Measurements from ENCODE around the gene MVB12B.

Gene MVB12B

DNA sequence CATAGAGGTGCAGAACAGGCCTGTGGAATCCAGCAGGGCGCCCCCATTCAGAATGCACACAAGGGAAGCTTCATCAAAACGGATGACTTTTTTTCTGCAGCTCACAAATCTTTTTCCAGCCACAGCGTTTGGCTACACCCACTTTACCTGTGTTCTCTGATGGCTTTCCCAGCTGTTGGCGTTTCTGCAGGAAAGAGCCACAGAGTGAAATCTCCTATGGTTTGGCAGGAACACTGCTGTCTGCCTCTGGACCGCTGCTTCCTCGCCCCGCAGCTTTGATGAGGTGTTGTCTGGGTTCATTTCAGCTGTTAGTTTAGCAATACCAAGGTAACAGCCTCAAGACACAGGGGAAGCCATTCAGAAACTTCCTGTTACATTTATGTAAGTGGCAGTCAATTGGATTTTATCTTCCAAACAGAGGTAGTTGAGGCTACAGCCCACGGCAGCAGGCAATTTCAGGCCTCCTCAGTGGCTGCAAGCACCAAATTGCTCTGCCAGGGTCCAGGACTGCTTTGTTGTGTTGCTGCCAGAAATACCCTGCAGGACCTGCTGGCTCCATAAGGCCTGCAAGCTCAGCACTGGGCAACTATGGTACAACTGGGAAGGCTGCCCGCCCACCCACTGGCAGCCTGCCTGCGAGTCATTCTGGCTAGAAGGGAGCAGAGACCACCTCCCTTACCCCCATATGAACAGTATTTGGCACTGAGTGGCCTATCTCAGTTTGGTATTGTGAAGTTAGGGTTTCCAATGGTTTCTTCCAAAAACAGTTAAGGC lies 96.7 kb downstream of the MVB12B start:
- DNase-seq (ENCODE audit: low spot score), result no peak
- TF ChIP-seq, protein P1, sequence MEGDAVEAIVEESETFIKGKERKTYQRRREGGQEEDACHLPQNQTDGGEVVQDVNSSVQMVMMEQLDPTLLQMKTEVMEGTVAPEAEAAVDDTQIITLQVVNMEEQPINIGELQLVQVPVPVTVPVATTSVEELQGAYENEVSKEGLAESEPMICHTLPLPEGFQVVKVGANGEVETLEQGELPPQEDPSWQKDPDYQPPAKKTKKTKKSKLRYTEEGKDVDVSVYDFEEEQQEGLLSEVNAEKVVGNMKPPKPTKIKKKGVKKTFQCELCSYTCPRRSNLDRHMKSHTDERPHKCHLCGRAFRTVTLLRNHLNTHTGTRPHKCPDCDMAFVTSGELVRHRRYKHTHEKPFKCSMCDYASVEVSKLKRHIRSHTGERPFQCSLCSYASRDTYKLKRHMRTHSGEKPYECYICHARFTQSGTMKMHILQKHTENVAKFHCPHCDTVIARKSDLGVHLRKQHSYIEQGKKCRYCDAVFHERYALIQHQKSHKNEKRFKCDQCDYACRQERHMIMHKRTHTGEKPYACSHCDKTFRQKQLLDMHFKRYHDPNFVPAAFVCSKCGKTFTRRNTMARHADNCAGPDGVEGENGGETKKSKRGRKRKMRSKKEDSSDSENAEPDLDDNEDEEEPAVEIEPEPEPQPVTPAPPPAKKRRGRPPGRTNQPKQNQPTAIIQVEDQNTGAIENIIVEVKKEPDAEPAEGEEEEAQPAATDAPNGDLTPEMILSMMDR (conservative IDR thresholded peaks at IDR 0.05; ENCODE audit: low read depth), result no peak
- CTCF ChIA-PET, result interaction anchor here (0.7 kb wide), 2 partner anchors 28 to 130 kb away, joined by 3 read pairs; no protein-coding TSS in a partner anchor
- H3K27ac ChIP-seq, result no peak overlapping the region
- POLR2A ChIA-PET (ENCODE audit: low non-redundant PET), result no interaction called here

- DNase-seq (ENCODE audit: low spot score), result no peak
- ChIA-PET CTCF (no interaction called here), POLR2A (ENCODE audit: low non-redundant PET) (no interaction called here)
- TF ChIP-seq, protein P1 (conservative IDR thresholded peaks at IDR 0.05; ENCODE audit: low read depth), result no peak
- no peak overlapping the region for H3K27ac ChIP-seq
Observed at GRCh38 chr9:126423916-126424185, 97.2 kb downstream of the MVB12B start.

DNA sequence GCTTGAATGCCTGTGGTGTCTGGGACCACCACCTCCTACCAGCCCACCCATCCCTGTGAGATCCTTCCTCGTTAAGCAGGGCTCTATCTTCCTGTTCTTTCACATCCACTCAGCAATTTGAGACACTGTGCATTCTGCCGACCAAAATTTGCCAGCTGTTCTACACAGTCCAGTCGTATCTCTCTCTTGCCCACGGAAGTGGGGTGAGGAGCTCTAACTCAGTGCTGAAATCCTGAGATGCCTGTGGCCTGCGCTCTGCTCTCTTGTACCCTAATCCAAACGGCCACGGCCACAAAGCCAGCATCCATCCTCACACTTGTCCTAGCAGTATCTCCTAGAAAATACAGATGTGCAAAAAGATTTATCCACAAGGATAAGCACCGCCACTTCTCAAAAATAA lies 97.9 kb downstream of the MVB12B start:
- POLR2A ChIA-PET (ENCODE audit: low non-redundant PET), result no interaction called here
- TF ChIP-seq, protein P1 (conservative IDR thresholded peaks at IDR 0.05; ENCODE audit: low read depth), result no peak
- CTCF ChIA-PET, result no interaction called here
- H3K27ac ChIP-seq, result no peak overlapping the region
- DNase-seq (ENCODE audit: low spot score), result no peak

DNA sequence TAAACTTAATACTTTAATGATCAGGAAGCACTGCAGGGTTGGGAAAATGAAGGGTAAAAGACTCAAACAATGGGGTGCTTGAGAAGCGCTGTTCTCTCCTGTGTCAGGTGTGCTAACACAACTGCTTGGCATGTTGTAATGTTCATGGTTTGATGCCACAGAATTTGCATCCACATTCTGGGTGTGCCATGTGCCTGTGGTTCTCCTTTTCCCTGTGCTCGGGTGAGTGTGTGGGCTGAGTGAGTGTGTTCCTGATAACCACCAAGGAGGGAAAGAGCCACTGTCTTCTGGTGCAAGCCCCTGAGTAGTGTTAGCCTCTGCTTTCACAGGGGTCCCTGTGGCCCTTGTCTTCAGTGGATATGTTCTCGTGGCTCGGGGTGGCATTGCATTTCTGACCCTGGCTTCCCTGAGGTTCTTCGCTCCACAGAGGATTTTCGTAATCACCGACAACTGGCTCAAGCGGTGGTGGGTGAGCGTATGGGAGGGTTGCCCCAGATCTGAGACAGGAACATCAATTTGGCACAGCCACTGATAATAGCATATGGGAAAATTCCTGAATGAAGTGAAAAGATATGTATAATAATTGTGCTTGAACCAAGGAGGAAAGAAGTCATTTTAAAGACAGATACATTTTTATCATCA lies 102.0 kb downstream of the MVB12B start:
- ChIA-PET CTCF (interaction anchor here (0.7 kb wide), 1 partner anchor 9 kb away, joined by 3 read pairs; no protein-coding TSS in a partner anchor), POLR2A (ENCODE audit: low non-redundant PET) (no interaction called here)
- no peak for DNase-seq (ENCODE audit: low spot score)
- TF ChIP-seq, protein P1 (conservative IDR thresholded peaks at IDR 0.05; ENCODE audit: low read depth), result no peak
- no peak overlapping the region for H3K27ac ChIP-seq

DNA sequence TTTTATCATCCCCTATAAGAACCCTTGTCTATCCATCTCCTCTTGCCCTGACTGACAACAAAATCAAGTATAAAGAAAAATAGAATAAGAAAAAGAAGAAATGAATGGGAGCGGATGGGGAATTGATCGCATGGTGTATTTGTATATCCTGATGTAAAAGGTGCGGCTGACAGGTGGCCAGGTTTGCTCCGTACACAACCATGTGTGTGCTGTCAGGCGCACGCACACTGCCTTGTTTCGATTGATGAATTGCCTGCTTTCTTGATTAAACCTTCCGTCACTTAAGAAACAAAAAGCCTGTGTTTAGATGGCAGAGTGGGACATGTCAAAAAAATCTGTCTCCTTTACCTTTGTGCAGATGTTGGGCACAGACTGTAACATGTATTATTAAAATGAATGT lies 102.6 kb downstream of the MVB12B start:
- ChIA-PET POLR2A (ENCODE audit: low non-redundant PET) (no interaction called here), CTCF (no interaction called here)
- no peak overlapping the region for H3K27ac ChIP-seq
- TF ChIP-seq, protein P1 (conservative IDR thresholded peaks at IDR 0.05; ENCODE audit: low read depth), result no peak
- no peak for DNase-seq (ENCODE audit: low spot score)

- no peak overlapping the region for H3K27ac ChIP-seq
- TF ChIP-seq, protein P1 (conservative IDR thresholded peaks at IDR 0.05; ENCODE audit: low read depth), result no peak
- CTCF ChIA-PET, result interaction anchor here (0.6 kb wide), 1 partner anchor 691 kb away, joined by 5 read pairs; no protein-coding TSS in a partner anchor
- POLR2A ChIA-PET (ENCODE audit: low non-redundant PET), result no interaction called here
- DNase-seq (ENCODE audit: low spot score), result no peak
Observed at GRCh38 chr9:126430124-126430523, 103.5 kb downstream of the MVB12B start.

Measured in RWPE1 (cell line).